Measurements from ENCODE around the gene ALG9.
A peak's percentile ranks its signal among the peaks of the same experiment; 100 is the strongest.

Gene ALG9

GRCh38 chr11:111871693-111872161 lies 346 bp upstream of the ALG9 start:
- no peak overlapping the region for H3K27ac ChIP-seq (ENCODE audit: extremely low read depth, low read depth, low read length)
- no peaks in the 10 kb centered on the region for H3K4me1 ChIP-seq (ENCODE audit: control insufficient read depth, insufficient read depth, low read length)
- ChIA-PET CTCF (interaction anchor here (0.7 to 2.8 kb wide), 6 partner anchors 8 to 152 kb away, joined by 3 to 17 read pairs (median 4); partner anchors contain the start of gene DIXDC1), POLR2A (interaction anchor here (0.5 to 1.8 kb wide), 14 partner anchors 15 to 912 kb away, joined by 3 to 18 read pairs (median 3); no protein-coding TSS in a partner anchor)
- H3K36me3 ChIP-seq (ENCODE audit: control insufficient read depth in 2 of 2, insufficient read depth in 1 of 2, low read length in 2 of 2) = peaks cover 9 to 41% of the 10 kb centered on the region in 2 experiments; a peak in 2 of 3 replicates
- H3K9me3 ChIP-seq (ENCODE audit: control insufficient read depth, insufficient read depth, low read depth, low read length) = no peaks in the 10 kb centered on the region
- TF ChIP-seq SP7 (tag by site-specific recombination; IDR thresholded peaks at IDR 0.05) (0 out of 2 replicates have a peak, but pooled peaks have one; percentile 6), ZNF488 (tag by site-specific recombination; IDR thresholded peaks at IDR 0.05) (no peak), ZBTB20 (tag by site-specific recombination; IDR thresholded peaks at IDR 0.05) (no peak), ZNF341 (tag by site-specific recombination; IDR thresholded peaks at IDR 0.05; ENCODE audit: low read depth) (peak; percentile 64), ZNF335 (tag by site-specific recombination; conservative IDR thresholded peaks at IDR 0.05) (peak; percentile 10; the same call in 1 of the 2 replicates), PATZ1 (tag by site-specific recombination; IDR thresholded peaks at IDR 0.05) (no peak), ZNF610 (tag by site-specific recombination; IDR thresholded peaks at IDR 0.05; ENCODE audit: borderline replicate concordance) (0 out of 2 replicates have a peak, but pooled peaks have one; percentile 8), ZNF585B (tag by site-specific recombination; IDR thresholded peaks at IDR 0.05) (no peak)
- peak overlapping the region; percentile 89 for H3K4me3 ChIP-seq (ENCODE audit: low read depth, low read length)

- H3K4me3 ChIP-seq (ENCODE audit: low read depth, low read length) = peak overlapping the region; percentile 89
- no peaks in the 10 kb centered on the region for H3K4me1 ChIP-seq (ENCODE audit: control insufficient read depth, insufficient read depth, low read length)
- POLR2A ChIA-PET = interaction anchor here (0.6 to 1.8 kb wide), 8 partner anchors 19 to 214 kb away, joined by 3 to 18 read pairs (median 4); no protein-coding TSS in a partner anchor
- peaks cover 13 to 42% of the 10 kb centered on the region in 2 experiments; a peak in 2 of 3 replicates for H3K36me3 ChIP-seq (ENCODE audit: control insufficient read depth in 2 of 2, insufficient read depth in 1 of 2, low read length in 2 of 2)
- CTCF ChIA-PET = interaction anchor here (0.6 to 2.8 kb wide), 7 partner anchors 9 to 410 kb away, joined by 3 to 17 read pairs (median 4); no protein-coding TSS in a partner anchor
- H3K9me3 ChIP-seq (ENCODE audit: control insufficient read depth, insufficient read depth, low read depth, low read length) = no peaks in the 10 kb centered on the region
- 0 out of 2 replicates have a peak overlapping the region, but pooled peaks have one; percentile 66 for H3K27ac ChIP-seq (ENCODE audit: extremely low read depth, low read depth, low read length)
- TF ChIP-seq ZNF223 (tag by site-specific recombination; IDR thresholded peaks at IDR 0.05) = no peak
- peak; percentile 94 for TF ChIP-seq ZNF121 (tag by site-specific recombination; IDR thresholded peaks at IDR 0.05)
These were observed 877 bp downstream of the ALG9 start for GRCh38 chr11:111870522-111870885.

- CTCF ChIA-PET = interaction anchor here (0.6 to 2.8 kb wide), 6 partner anchors 9 to 410 kb away, joined by 4 to 17 read pairs (median 4); no protein-coding TSS in a partner anchor
- no peak overlapping the region for H3K27ac ChIP-seq (ENCODE audit: extremely low read depth, low read depth, low read length)
- peaks cover 15 to 41% of the 10 kb centered on the region in 2 experiments; a peak in 2 of 3 replicates for H3K36me3 ChIP-seq (ENCODE audit: control insufficient read depth in 2 of 2, insufficient read depth in 1 of 2, low read length in 2 of 2)
- POLR2A ChIA-PET = interaction anchor here (0.6 to 1.8 kb wide), 5 partner anchors 18 to 111 kb away, joined by 3 to 18 read pairs (median 3); no protein-coding TSS in a partner anchor
- no peak overlapping the region for H3K4me3 ChIP-seq (ENCODE audit: low read depth, low read length)
- no peaks in the 10 kb centered on the region for H3K4me1 ChIP-seq (ENCODE audit: control insufficient read depth, insufficient read depth, low read length)
- H3K9me3 ChIP-seq (ENCODE audit: control insufficient read depth, insufficient read depth, low read depth, low read length) = no peaks in the 10 kb centered on the region
- TF ChIP-seq WT1 (tag by site-specific recombination; IDR thresholded peaks at IDR 0.05) (no peak), ZNF114 (tag by site-specific recombination; IDR thresholded peaks at IDR 0.05) (no peak), ZNF311 (tag by site-specific recombination; IDR thresholded peaks at IDR 0.05; ENCODE audit: borderline replicate concordance) (no peak), PRDM10 (tag by site-specific recombination; IDR thresholded peaks at IDR 0.05) (no peak), ZNF837 (tag by site-specific recombination; IDR thresholded peaks at IDR 0.05) (no peak), ZNF350 (tag by site-specific recombination; IDR thresholded peaks at IDR 0.05) (no peak), ZNF677 (tag by site-specific recombination; IDR thresholded peaks at IDR 0.05) (no peak), PRDM6 (tag by site-specific recombination; IDR thresholded peaks at IDR 0.05) (no peak), ZNF580 (tag by site-specific recombination; IDR thresholded peaks at IDR 0.05) (no peak), ZBTB26 (tag by site-specific recombination; optimal IDR thresholded peaks at IDR 0.05) (no peak)
These were observed 1.3 kb downstream of the ALG9 start for GRCh38 chr11:111870113-111870512.

Measured in HEK293 (cell line).